Immature natural killer cell (primary cell): ENCODE results near the gene UFD1. TPM values are rescaled to one million over a fixed set of nuclear protein-coding genes. Genes with fewer than 3 reads are reported as not detected.

Source experiments
- DNase-seq, 3 donors: peaks; one replicate each; pipeline ENCODE4 v3.0.0; 2022; ENCODE audit warnings: mixed read lengths in 1 of 3
- H3K27ac Mint-ChIP-seq, 6 donors: one replicate each; pipeline ENCODE4 v1.8.0; 2020; ENCODE audit warnings: mixed read lengths in 6 of 6, mild to moderate bottlenecking in 5 of 6, inconsistent platforms in 4 of 6, moderate library complexity in 3 of 6
- H3K27me3 Mint-ChIP-seq, 3 donors: one replicate each; pipeline ENCODE4 v1.8.0; 2020 to 2021; ENCODE audit warnings: low read depth in 3 of 3, mild to moderate bottlenecking in 3 of 3, mixed read lengths in 3 of 3, moderate library complexity in 3 of 3, inconsistent platforms in 1 of 3
- H3K36me3 Mint-ChIP-seq, 3 donors: one replicate each; pipeline ENCODE4 v1.8.0; 2020; ENCODE audit warnings: mixed read lengths in 3 of 3, inconsistent platforms in 2 of 3, mild to moderate bottlenecking in 2 of 3
- H3K4me1 Mint-ChIP-seq, 2 donors: one replicate each; pipeline ENCODE4 v1.8.0; 2020; ENCODE audit warnings: inconsistent platforms in 2 of 2, mild to moderate bottlenecking in 2 of 2, mixed read lengths in 2 of 2, moderate library complexity in 1 of 2
- H3K4me3 Mint-ChIP-seq, 5 donors: one replicate each; pipeline ENCODE4 v1.8.0; 2020; ENCODE audit warnings: mild to moderate bottlenecking in 5 of 5, mixed read lengths in 5 of 5, inconsistent platforms in 3 of 5, moderate library complexity in 3 of 5
- H3K9me3 Mint-ChIP-seq, 6 donors: one replicate each; pipeline ENCODE4 v1.8.0; 2020; ENCODE audit warnings: mild to moderate bottlenecking in 6 of 6, mixed read lengths in 6 of 6, inconsistent platforms in 4 of 6, moderate library complexity in 3 of 6
- polyA plus RNA-seq, 3 donors: library from polyadenylated mRNA; unstranded; fragments of 300-500 nt; fragmentation: Illumina TruSeq; gene quantifications; one replicate each; pipeline ENCODE4 v1.2.3, GENCODE V29; 2021

Gene UFD1
- polyA plus RNA-seq, 3 donors from 2014 or later: 106 to 176 (median 142) TPM

DNA sequence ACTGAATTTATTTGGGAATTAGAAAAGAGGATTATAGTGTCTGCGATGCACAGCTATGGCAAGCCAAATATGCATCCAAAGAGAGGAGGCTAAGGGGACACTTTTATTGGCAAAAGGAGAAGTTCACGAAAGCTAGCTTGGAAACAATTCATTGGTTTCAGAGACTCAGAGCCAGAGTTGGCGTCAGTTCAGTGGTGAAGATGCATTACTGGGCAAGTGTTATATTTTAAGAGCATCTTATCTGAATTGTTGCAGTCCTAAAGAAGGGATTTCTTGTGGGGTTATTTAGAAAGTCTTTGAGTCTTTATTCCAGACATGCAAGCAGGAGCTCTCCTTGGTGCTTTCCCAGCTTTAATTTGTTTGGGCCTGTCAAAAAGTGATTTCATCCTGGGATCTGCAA, 30.2 kb upstream of the UFD1 start:
- DNase-seq: no peak
- Mint-ChIP-seq H3K36me3 (peaks cover 0 to 4% (median 0%) of the 10 kb centered on the region in 3 donors), H3K27ac (no peak overlapping the region), H3K9me3 (no peaks in the 10 kb centered on the region), H3K4me3 (no peak overlapping the region), H3K4me1 (peaks cover 12 to 15% of the 10 kb centered on the region in 2 donors), H3K27me3 (peaks cover 1 to 2% (median 2%) of the 10 kb centered on the region in 3 donors)

DNA sequence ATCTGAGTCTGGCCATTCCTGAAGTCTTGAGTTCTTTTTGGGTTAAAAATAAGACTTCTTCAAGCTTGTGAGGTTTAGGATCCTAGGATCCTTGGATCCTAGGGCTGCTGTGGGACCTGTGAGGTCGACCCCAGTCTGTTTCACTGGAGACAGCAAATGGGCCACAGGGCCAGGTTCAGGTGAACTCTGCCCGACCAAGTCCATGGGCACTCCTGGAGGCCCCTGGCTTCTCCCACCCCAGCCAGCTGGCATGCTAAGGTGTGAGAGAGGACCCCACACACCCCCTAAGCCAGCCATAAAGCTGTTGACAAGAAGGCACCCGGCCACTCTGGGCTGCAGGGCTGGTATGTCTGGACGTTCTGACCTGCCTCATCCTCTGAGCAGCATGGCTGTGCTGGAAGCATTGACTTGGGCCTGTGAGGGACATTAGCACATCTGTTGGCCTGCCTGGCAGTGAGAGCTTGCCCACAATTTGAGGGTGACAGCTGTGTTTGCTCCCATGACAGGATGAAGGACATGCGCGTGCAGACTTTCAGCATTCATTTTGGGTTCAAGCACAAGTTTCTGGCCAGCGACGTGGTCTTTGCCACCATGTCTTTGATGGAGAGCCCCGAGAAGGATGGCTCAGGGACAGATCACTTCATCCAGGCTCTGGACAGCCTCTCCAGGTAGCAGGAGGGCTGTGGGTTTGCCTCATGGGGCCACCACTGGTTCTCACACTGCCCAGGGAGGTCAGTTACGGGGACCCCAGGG, 29.2 kb upstream of the UFD1 start:
- DNase-seq: no peak
- Mint-ChIP-seq H3K4me3 (no peak overlapping the region), H3K27me3 (peaks cover 1 to 2% (median 2%) of the 10 kb centered on the region in 3 donors), H3K4me1 (peaks cover 12 to 15% of the 10 kb centered on the region in 2 donors), H3K36me3 (peaks cover 0 to 4% (median 0%) of the 10 kb centered on the region in 3 donors), H3K9me3 (no peaks in the 10 kb centered on the region), H3K27ac (no peak overlapping the region)

DNA sequence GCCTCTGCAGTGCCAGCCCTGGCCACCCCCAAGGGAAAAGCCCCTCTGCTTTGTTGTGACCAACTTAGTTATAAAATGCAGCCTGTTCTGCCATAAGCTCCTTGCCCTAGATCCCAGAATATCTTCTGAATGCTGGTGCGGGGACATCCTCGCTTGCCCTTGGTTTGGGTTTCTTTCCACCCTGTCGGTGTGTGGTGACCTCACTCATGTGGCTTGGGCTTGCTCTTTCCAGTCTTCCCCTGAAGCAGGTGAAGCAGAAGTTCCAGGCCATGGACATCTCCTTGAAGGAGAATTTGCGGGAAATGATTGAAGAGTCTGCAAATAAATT, 28.5 kb upstream of the UFD1 start:
- Mint-ChIP-seq H3K4me1 (peaks cover 12 to 15% of the 10 kb centered on the region in 2 donors), H3K4me3 (no peak overlapping the region), H3K27me3 (peaks cover 1 to 2% (median 2%) of the 10 kb centered on the region in 3 donors), H3K9me3 (no peaks in the 10 kb centered on the region), H3K27ac (no peak overlapping the region), H3K36me3 (peaks cover 0 to 1% (median 0%) of the 10 kb centered on the region in 3 donors)
- DNase-seq: no peak

DNA sequence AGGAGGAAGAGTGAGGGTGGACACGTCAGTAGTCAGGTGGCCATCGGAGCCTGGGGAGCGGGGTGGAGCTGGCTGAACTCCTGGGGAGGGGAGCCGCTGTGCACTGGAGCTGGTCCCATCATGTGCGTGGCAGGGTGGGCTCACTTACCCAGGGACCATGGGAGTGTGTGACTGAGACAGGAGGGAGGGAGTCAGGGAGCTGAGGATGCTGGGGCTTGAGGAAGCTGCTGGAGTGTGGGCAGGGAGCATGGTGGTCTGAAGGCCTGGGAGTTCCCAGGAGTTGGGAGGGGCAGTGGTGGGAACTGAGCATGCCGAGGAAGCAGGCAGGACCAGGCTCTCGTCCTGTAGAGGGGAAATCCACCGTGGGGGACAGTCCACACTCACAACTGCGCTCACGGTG, 27.2 kb upstream of the UFD1 start:
- peak overlapping the region in 1 of 6 donors; percentile 87 for H3K27ac Mint-ChIP-seq
- peaks cover 0 to 2% (median 2%) of the 10 kb centered on the region in 3 donors for H3K27me3 Mint-ChIP-seq
- H3K4me3 Mint-ChIP-seq: no peak overlapping the region
- DNase-seq: no peak
- H3K9me3 Mint-ChIP-seq: no peaks in the 10 kb centered on the region
- H3K4me1 Mint-ChIP-seq: peaks cover 12 to 15% of the 10 kb centered on the region in 2 donors
- H3K36me3 Mint-ChIP-seq: no peaks in the 10 kb centered on the region

DNA sequence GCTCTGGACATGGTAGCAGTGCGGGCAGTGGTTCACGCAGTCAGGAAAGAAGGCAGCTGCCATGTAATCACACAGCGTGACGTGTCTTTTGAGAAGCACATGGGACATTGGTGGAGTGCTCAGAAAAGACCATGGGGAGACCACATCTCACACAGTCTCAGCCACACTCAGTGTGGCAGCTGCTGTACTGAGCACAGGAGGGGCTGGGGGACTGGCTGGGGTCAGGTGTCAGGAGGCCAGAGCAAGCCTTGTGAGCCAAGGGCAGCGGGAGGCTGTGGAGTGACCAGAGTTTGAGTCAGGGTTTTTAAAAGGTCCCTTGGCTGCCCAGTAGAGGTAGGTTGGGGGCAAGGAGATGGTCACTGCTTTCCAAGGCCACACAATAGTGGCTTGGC, 26.7 kb upstream of the UFD1 start:
- no peak for DNase-seq
- Mint-ChIP-seq H3K9me3 (no peaks in the 10 kb centered on the region), H3K27me3 (peaks cover 0 to 2% (median 2%) of the 10 kb centered on the region in 3 donors), H3K36me3 (no peaks in the 10 kb centered on the region), H3K4me3 (no peak overlapping the region), H3K4me1 (peaks cover 12 to 15% of the 10 kb centered on the region in 2 donors), H3K27ac (peak overlapping the region in 2 of 6 donors; percentile 40 to 87)

DNA sequence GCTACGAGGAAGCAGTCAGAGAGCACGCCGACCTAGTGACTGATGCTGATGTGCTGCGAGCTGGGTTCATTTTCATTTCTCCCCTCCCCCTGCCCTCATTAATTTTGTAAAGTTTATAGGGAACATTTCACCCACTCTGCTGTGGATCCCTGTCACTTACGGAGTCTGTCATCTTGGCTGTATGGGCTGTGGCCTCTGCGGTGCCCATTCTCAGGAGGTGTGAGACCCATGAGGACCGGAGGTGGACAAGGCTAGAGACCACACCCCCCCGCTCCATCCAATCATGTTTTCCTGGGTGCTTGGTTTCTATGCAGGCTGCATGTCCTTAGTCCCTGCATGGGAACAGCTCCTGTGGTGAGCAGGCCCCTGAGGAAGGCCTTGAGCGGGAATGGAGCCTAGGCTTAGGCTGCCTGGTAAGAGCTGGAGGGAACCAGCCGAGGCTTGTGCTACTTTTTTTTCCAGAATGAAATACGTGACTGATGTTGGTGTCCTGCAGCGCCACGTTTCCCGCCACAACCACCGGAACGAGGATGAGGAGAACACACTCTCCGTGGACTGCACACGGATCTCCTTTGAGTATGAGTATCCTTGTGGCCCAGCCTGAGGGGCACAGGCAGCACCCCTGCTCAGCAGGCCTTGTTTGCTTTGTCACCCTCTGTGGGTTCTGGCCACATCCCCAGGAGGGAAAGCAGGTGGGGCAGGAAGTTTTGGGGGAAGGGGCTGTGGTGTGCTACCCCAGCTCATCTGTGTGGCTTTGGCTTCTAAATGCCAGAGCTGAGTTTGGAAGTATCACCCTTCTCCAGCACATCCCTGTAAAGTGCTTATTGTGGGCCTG, 26.1 kb upstream of the UFD1 start:
- H3K4me1 Mint-ChIP-seq: peaks cover 12 to 15% of the 10 kb centered on the region in 2 donors
- H3K36me3 Mint-ChIP-seq: no peaks in the 10 kb centered on the region
- H3K27ac Mint-ChIP-seq: peak overlapping the region in 2 of 6 donors; percentile 40 to 46
- peak in 1 of 3 donors; percentile 9 for DNase-seq
- peaks cover 0 to 2% (median 2%) of the 10 kb centered on the region in 3 donors for H3K27me3 Mint-ChIP-seq
- no peak overlapping the region for H3K4me3 Mint-ChIP-seq
- H3K9me3 Mint-ChIP-seq: no peaks in the 10 kb centered on the region

DNA sequence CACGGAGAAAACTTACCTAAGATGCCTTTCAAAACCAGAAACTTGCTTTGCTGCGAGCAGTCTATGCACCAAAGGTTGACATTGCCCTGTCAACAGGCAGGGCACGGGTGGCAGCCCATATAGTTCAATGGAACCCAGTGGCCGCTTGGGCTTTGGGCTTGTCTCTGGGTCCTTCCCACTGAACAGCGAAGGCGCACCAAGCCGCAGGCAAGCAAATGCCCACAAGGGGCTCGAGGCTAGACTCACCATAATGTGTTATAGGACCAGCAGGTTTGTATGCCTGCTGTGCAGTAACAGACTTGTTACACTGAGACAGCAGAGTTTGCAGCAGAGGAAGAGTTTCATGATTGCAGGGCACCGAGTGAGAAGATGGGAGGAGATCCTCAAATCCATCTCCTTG, 24.9 kb upstream of the UFD1 start:
- Mint-ChIP-seq H3K27ac (no peak overlapping the region), H3K4me3 (no peak overlapping the region), H3K36me3 (no peaks in the 10 kb centered on the region), H3K4me1 (peaks cover 12 to 15% of the 10 kb centered on the region in 2 donors), H3K9me3 (no peaks in the 10 kb centered on the region), H3K27me3 (peaks cover 0 to 2% (median 2%) of the 10 kb centered on the region in 3 donors)
- DNase-seq: no peak

DNA sequence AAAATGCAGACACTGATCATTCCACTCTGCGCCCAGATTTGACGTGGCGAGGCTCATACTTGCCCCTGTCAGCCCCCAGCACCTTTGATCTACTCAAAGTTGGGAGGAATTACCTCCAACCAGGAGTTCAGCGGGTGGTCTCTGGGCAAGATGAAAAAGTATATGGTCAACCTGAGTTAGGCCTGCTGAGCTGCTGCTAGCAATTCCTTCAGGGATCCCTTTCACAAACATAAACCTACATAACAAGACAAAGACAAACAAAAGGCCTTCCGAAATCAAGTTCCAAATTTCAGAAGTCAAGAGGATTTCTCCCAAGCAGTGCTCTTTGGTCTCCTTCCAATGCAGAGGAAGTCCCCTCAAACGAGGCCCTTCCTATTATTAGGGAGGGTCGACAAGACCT, 24.4 kb upstream of the UFD1 start:
- DNase-seq: no peak
- H3K4me3 Mint-ChIP-seq: no peak overlapping the region
- peaks cover 0 to 2% (median 2%) of the 10 kb centered on the region in 3 donors for H3K27me3 Mint-ChIP-seq
- H3K27ac Mint-ChIP-seq: no peak overlapping the region
- H3K9me3 Mint-ChIP-seq: no peaks in the 10 kb centered on the region
- peaks cover 12 to 15% of the 10 kb centered on the region in 2 donors for H3K4me1 Mint-ChIP-seq
- no peaks in the 10 kb centered on the region for H3K36me3 Mint-ChIP-seq

DNA sequence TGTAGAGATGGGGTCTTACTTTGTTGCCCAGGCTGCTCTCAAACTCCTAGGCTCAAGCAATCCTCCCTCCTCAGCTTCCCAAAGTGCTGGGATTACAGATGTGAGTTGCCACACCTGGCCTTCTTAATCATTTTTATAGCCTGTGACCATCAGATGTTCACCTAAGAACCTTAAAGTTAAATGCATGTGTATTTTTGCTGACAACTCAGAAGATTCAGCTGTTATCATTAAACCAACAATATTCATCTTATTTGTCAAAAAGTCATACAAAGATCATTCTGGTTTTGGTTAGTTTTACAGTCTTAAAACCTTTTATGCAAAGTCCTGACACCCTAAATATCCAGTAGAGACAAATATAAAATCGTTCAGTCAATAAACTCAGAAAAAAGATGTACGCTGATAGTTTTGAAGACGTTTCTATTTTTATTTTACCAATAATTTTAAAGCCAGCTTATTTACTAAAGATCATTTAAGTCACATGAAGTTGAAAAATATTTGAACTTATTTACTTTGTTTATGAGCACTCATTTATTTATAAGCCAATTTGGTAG, 23.0 kb upstream of the UFD1 start:
- no peaks in the 10 kb centered on the region for H3K36me3 Mint-ChIP-seq
- H3K27ac Mint-ChIP-seq: no peak overlapping the region
- H3K4me1 Mint-ChIP-seq: peaks cover 12 to 15% of the 10 kb centered on the region in 2 donors
- H3K27me3 Mint-ChIP-seq: peaks cover 0 to 2% (median 0%) of the 10 kb centered on the region in 3 donors
- no peak overlapping the region for H3K4me3 Mint-ChIP-seq
- DNase-seq: no peak
- H3K9me3 Mint-ChIP-seq: no peaks in the 10 kb centered on the region

DNA sequence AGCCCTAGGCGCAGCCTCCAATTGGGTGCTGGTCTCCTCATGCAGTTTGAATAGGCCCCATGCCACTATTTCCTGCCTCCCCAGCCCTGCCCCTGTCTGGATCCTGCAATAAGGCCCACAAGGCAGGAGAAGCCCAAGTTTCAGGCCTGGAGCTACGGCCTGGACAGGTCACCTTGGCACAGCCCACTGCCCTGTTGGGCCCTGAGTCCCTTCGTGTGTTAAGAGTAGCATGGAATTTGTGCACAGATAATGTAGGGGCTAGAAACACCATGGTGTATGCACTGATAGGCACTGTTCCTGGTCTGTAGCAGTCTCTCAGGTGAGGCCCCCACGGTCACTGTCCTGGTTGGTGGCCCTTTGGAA, 20.9 kb upstream of the UFD1 start:
- no peaks in the 10 kb centered on the region for H3K9me3 Mint-ChIP-seq
- no peak for DNase-seq
- H3K4me3 Mint-ChIP-seq: no peak overlapping the region
- peaks cover 0 to under 1% of the 10 kb centered on the region in 2 donors for H3K4me1 Mint-ChIP-seq
- H3K27me3 Mint-ChIP-seq: no peaks in the 10 kb centered on the region
- no peaks in the 10 kb centered on the region for H3K36me3 Mint-ChIP-seq
- no peak overlapping the region for H3K27ac Mint-ChIP-seq

DNA sequence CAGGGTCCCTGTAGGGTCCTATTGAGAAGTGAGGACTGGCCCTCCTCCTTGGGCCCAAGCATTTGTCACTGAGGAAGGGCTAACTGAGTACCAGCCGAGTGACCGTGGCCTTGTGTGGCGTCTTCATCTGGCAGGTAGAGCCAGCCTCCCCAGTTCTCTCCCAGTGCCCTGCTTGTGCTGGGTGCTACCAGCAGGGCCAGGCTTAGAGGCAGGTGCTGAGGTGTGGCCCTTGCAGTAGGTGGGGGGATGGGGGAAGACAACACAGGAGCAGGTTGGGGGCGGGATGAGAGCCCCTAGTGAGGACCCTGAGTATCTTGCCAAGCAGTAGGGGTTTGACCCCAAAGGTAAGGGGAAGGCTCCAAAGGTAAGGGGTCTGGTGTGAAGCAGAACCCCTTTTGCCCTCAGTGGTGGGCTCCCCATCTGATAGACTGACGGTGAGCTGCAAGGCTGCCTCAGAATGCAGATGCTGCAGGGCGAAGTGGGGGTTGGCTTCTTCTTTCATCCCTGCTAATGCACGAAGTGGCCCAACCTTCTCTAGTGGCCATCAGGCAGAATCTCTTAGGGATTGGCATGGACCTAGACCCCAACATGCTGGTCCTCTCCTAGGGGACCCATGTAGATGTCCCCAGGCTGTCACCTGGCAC, 20.4 kb upstream of the UFD1 start:
- Mint-ChIP-seq H3K4me1 (no peaks in the 10 kb centered on the region), H3K4me3 (no peak overlapping the region), H3K27ac (no peak overlapping the region), H3K27me3 (no peaks in the 10 kb centered on the region), H3K36me3 (no peaks in the 10 kb centered on the region), H3K9me3 (no peaks in the 10 kb centered on the region)
- DNase-seq: no peak

DNA sequence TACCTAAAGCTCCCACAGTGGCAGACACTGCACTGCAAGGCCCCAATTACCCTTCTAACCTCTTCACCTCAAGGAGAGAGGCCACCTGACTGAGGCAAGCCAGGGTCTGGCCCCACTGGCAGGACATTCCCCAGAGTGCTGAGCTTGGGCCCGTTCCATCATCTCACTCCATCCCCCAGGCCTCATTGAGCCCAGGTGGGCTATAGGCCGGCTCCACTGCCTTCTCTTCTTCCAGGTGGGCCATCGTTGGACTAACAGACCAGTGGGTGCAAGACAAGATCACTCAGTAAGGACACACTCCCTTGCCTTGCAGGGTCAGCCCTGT, 19.8 kb upstream of the UFD1 start:
- DNase-seq: no peak
- Mint-ChIP-seq H3K27me3 (no peaks in the 10 kb centered on the region), H3K9me3 (no peaks in the 10 kb centered on the region), H3K4me3 (no peak overlapping the region), H3K4me1 (no peaks in the 10 kb centered on the region), H3K36me3 (no peaks in the 10 kb centered on the region), H3K27ac (no peak overlapping the region)

DNA sequence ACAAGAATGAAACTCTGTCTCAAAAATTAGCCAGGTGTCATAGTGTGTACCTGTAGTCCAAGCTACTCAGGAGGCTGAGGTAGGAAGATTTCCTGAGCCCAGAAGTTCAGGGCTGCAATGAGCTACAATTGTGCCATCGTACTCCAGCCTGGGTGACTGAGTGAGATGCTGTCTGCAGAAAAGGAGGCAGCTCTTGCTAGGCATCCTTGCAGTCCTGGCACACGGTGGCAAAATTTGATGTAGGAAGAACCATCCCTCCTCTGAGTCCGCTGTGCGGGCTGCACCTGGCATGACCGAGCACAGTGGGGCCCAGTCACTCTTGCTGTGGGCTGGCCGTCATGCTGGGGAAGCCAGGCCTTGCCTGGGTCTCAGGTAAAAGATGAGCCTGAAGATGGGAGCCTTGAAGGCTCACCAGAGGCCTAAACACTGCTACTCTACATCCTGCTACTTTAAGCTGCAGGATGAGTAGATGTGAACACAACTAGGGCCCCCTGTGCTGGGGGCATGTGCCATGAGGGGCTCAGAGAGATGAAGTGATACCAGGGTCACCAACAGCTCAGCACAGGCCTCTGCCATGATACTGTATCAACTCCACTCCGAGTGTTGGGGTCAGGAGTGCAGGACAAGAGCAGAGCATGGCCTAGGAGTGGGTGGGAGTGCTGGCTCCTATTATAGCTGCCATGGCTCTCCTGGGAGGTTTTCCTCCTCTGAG, 19.3 kb upstream of the UFD1 start:
- no peaks in the 10 kb centered on the region for H3K36me3 Mint-ChIP-seq
- no peak overlapping the region for H3K4me3 Mint-ChIP-seq
- no peaks in the 10 kb centered on the region for H3K27me3 Mint-ChIP-seq
- no peaks in the 10 kb centered on the region for H3K4me1 Mint-ChIP-seq
- no peak for DNase-seq
- no peaks in the 10 kb centered on the region for H3K9me3 Mint-ChIP-seq
- H3K27ac Mint-ChIP-seq: no peak overlapping the region
